Right forelimb (tissue), 1 donor: Measurements from ENCODE around the gene SLFNL1.

Source experiments
- DNase-seq: peaks from one replicate; pipeline ENCODE4 v3.0.0-alpha.2; 2018

SLFNL1 gene

DNA sequence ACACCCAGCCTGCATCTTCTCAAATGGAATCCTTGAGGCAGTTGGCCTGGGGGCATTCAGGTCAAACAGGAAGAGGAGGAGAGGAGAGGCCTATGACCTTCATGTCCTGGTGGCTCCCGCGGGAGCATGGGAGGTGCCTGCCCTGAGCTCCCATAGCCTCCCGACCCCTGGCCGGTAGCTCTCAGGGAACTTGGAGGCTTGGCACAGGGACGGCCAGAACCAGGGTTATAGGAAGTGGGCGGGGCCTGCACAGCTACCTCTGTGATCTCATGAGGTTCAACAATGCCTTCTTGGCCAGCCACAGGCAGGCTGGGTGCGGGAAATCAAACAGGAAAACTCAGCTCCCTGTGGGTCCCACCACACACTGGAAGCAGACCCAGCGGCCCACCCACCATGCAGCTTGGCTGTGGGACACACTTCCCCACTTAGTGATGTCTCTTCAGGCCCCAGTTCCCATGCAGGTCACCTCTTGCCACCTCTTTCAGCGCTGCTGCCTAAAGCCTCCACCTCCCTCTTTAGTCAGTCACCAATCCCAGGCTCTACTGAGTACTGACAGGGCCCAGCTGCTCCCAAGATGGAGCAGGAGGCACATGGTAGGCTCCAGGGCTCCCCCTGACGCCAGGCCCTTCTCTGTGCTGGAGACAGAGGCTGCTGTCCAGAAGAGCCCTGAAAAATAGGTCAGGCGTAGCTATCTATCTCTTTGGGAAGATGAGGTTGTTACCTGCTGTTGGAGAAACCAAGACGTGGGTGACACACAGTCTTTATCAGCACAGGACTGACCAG, at the start of gene SLFNL1:
SLFNL1 (minus strand) TSS at position 200 of the 783 bp plus-strand sequence. CDS start 1,065 bp downstream, outside the sequence.
- DNase-seq = no peak

DNA sequence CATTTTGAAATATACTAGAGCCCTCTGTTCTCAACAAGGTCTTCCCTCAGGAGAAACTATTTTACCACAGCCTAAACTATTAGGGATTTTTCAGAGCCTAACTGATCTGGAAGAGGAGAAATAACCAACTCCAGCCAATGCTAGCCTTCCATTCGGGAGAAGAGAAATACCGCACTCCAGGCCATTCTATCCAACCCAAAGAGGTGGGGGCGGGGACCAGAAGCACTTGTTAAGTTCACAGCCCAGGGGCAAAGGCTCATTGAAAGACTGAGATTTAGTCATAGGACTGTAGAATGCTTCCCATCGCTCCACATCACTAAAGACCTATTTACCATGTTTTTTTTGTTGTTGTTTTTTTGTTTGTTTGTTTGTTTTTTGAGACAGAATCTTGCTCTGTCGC, 35.4 kb upstream of the SLFNL1 start:
- DNase-seq = no peak

DNA sequence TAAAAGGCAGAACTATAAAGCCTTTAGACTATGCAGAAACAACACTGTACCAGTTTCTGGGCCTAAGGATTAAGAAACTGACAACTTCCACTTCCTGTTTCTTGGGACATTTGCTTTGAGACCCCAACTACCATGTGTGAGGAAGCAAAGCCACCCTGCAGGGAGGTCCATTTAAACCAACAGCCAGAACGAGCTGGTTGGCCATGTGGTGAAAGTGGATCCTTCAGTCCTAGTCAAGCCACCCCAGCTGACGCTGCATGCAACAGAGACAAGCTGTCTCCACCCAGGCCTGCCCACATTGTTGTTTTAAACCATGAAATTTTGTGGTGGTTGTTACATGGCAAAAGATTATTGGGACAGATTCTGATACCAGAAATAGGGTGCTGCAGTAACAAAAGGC, 31.8 kb upstream of the SLFNL1 start:
- DNase-seq = no peak

DNA sequence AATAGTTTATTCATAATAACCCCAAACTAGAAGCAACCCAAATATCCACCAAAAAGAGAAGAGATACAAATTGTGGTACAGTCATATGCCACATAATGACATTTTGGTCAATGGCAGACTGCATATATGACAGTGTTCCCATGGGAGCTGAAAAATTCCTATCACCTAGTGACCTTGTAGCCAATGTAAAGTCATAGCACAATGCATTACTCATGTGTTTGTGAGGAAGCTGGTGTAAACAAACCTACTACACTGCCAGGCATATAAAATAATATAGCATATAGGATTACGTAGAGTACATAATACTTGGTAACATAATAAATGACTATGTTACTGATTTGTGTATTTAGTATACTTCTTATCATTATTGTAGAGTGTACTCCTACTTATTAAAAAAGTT, 29.5 kb upstream of the SLFNL1 start:
- DNase-seq = no peak

DNA sequence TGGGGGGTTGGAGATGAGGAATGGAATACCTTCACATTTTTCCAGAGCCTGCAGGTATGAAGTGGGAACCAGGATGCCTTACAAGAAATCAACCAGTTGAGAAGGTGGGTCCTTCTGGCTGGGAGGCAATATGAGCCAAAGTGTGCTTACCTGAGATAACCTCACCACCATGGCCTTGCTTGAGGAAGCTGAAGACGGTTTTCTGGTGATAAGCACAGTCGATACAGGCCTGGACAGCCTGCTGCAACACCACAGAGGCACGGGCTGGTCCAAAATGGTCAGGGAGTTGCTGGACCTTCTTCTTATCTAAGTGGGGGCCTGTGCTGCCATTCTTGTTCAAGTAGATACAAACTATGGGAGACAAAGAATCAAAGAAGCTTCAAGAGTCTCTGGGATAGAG, 27.0 kb upstream of the SLFNL1 start:
- no peak for DNase-seq

DNA sequence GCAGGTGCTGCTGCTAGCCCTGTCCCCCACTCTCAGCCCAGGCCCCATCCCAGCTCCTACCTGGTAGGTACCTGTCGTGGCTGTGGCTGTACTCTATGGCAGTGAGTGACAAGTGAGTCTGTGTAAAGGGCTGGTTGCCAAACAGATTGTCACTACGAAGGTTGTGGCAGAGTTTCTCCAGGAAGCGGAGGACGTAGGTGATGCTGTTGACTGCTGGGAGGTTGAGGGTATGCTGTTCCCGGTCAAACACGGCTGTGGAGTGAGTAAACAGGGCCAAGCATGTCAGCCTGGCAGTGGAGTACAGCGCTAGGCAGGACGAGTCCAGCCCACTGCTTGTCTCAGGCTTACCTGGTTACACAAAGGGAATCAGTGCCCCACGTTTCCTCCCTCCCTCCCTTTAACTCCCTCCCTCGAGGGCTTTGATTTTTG, 24.8 kb upstream of the SLFNL1 start:
- no peak for DNase-seq

DNA sequence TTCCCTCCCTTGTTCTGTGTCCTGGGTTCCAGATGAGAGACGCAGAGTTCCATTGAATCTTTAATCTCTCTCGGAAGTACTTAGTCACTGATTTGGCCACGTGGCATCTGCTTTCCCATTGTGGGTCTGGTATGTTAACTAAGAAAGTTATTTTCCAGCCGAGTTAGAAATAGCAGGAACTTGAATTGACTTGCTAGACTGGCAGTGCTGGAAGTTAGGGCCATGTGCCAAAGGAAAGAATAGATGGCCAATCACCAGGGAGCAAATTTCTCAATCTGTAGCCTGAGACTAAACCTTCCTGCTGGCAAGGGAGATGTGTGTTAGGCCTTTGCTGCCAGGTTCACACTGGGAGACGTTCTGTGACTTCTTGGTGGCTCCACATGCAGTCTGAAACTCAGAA, 24.2 kb upstream of the SLFNL1 start:
- no peak for DNase-seq

DNA sequence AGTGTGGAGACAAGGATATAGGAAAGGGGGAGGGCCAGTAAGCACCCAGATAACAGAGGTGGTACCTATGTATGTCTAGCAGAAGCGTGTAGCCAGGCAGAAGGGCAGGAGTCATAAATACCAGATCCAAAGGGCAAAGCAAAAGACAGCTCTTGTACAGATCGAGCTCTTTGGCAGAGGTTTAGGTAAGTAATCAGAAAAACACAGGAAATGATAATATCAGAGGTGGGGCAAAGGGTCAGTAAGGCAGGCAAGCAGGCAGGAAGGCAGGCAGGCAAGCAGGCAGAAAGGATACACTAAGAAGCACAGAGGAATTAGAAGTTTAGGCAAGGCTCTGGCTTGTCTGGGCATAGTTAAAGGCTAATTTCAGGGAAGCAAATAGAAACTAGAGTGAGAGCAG, 22.7 kb upstream of the SLFNL1 start:
- no peak for DNase-seq

DNA sequence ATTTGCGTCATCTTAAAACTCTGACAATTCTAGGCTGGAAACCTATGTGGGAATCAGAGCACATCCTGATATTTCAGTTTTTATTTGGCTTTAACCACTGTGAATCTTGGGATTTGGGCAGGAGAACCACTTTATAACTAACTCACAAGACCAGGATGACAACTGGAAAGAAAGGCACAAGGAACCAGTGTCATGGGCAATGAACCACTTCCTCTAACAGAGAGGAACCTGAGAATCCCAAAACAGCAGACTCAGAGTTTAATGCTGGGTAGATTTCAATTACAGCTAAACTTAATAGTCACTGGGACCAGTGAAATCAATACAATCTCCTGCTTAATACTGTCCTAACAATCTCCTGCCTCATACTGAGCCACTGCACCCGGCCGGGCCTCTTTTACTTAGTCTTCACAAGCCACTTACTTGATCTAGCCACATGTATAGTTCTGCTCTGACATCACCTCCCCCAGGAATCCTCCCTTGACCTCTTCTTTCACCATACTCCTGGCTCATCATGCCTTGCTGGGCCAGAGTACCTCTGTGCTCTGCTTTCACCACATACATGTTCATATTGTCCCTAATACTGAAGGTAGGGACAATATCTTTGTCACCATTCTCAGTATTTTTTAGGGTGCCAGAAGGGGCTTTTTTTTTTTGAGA, 20.2 kb upstream of the SLFNL1 start:
- no peak for DNase-seq

DNA sequence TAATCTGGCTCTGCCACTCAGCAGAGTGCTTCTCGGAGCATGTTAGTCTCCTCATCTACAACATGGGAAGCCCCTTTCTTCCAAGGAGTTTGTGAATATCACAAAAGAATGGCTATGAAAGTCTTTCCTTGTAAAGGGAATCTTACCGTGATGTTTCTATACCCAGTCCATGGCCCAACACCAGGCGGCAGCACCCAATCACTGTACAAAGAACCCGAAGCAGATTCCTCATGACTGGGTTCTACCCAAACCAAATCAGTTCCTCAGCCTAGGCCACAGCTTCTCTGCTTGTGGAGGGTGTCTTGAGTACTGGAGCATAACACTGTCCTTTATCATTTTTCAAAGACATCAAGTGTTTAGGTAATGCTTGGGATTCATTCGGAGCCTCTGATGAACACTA, 16.6 kb upstream of the SLFNL1 start:
- DNase-seq = no peak

DNA sequence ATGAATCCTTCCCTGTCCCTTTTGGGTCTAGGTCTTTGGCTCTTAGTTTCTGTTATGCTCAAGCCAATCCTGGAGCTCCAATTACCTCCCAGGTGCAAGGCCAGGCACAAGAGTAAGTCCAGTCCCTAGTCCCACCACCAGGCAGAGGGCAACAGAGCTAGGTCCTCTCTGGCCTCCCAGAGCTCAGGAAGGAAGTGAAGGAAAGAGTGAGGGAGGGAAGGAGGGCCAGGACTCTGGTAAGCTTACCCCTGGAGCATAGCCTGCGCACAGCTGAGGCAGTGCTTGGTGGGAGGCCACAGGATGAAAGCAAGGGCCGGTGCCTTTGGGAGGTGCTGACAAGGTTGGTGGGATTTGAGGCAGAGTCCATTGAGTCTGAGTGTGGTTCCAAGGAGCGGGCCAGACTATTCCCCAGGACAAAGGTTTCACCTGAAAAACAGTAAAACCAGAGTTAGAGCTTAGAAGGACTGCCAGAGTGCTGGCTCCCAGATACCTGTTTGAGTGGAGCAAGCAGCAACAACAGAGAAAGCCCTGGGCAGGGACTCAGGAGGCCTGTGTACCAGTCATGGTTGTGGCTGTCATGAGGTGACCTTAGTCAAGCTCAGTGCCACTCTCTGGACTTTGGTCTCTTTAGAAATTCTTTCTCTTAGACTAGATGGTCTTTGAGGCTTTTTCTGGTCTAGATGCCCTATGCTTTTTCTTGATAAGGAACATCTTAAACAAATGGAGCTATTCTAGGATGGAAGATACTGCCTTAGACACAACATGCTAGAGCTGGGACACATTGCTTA, 15.8 kb upstream of the SLFNL1 start:
- DNase-seq = no peak

DNA sequence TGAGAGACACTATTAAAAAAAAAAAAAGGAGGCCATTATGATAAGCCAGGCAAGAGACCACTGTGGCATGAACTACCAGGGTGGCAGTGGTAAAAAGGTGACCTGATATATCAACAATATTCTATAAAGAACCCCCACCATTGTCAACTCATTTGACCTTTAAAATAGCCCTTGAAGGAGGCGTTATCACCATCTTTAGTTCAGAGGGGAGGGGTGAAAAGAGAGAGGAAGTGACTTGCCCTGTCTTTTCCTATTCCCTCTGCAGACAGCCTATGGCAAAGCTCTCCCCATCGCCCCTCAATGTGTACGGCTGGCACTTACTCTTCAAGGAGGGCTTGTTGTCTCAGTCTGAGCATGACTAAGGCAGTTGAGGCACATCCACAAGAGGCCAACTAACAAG, 11.7 kb upstream of the SLFNL1 start:
- DNase-seq = no peak

DNA sequence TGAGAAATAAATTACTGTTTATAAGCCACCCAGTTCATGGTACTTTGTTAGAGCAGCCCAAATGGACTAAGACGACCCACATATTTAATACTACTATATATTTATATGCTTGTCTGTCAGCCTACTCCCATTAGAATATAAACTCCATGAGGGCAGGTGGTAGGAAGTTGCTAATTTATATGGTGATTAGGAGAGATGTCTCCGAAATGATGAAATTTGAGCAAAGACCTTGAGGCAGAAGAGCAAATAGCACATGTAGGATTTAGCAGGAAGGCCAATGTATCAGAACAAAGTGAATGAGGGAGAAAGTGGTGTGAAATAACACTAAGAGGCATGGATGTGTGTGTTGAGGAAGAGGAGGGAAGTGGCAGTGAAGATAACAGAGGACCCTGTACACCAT, 10.6 kb upstream of the SLFNL1 start:
- no peak for DNase-seq

DNA sequence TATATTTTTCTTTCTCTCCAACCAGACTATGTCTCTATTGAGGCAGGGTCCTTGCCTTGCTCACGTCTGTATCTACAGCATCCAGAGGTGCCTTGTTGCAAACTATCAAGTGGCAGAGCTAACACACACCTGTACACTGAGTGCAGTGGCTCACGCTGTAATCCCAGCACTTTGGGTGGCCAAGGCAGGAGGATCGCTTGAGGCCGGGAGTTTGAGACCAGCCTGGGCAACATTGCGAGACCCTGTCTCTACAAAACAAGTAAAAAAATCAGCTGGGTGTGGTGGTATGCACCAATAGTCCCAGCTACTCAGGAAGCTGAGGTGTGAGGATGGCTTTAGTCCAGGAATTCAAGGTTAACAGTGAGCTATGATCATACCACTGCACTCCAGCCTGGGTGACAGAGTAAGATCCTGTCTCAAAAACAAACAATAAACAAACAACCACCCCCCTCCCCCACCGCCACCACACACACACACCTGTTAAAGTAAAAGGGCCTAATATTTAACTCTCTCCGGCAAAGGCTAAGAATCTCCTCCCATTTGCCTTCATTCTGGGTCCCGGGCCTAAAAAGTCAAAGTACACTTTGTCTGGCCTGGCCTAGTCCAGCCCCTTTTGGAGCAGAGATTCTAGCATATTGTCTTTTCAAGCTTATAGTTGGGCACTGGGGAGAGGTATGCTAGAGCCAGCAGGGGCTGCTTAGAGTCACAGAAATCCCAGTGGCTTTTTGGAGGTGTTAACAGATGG, 9.5 kb upstream of the SLFNL1 start:
- DNase-seq = no peak

DNA sequence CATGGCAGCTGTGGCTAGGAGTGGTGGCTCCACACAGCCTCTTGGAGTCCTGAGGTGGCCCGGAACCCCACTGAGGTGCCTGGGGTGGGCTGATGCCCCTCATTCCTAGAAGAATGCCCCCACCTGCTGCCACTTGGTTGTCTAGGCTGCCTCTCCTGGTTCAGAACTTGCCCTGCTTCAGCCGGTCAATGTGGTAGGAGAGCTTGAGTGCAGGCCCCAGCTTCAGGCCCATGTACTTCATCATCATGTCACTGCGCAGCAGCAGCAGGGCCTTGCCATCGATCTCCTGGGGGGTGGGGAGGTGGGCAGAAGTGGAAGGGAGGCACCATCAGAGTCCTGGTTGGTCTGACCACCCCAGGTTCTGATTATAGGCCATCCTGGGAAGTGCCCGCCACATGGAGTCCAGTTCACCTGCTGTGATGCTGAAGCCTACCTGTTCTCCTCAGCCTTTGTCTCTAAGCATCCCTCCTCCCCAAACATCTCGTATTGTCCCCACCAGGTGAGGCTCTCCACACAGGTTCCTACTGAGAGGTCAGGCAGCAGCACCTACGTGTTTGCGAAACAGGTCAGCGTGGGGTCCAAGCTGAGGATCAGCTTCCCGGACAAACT, 6.6 kb upstream of the SLFNL1 start:
- DNase-seq = no peak

DNA sequence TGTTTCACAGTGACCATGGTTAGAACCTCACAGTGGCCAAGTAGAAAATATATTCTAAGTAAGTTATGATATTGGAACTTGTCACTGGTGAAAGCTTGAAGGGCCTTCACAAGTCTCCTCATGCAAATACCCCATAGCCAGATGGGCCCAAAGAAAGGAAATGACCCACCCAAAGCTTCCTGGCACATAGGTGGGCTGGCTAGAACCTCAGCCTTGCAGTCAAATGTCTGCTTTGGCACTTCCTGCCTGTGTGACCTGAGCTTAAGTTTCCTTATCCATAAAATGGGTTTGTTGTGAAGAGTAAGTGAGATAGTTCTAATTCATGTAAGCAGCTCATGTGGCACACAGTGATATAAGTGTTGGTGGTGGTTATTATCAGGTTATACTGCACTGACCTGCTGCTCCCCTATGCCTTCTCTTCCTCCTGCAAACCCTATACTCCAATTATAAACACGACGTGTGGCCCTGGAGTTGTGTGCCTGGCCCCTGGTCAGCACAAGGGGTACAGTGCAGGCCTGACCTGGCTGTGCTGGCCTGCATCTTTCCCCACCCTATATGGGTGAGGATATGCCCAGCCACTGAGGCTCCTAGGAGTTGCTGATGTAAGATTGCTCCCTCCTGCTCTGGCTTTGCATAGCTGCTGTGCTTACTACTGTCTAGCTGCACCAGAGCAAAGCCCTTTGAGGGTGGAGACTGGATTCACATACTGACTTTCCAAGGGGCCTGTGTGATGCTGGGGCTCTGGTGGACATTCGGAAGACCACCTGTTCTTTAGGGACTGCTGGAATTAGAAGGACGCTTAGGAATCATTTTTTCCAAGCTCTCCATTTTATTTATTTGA, 4.7 kb upstream of the SLFNL1 start:
- no peak for DNase-seq

DNA sequence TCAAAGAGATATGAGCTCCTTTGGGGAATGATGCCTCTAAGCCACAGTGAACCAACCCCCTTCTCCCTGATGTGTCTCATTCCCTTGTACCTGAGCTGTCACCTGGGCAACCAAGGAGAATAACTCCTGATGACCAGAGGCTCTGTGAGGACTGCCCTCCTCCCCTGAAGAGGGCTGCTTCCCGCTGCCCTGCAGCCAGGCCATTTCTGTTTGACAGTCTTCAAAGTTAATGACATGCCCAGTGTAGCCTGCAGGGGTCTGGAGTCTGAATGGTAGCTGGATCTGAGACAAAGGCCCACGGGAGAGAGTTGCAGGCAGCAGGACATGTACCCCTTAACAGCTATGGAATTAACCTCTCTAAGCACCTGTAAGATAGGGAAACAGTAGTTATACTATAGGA, 3.4 kb upstream of the SLFNL1 start:
- no peak for DNase-seq

DNA sequence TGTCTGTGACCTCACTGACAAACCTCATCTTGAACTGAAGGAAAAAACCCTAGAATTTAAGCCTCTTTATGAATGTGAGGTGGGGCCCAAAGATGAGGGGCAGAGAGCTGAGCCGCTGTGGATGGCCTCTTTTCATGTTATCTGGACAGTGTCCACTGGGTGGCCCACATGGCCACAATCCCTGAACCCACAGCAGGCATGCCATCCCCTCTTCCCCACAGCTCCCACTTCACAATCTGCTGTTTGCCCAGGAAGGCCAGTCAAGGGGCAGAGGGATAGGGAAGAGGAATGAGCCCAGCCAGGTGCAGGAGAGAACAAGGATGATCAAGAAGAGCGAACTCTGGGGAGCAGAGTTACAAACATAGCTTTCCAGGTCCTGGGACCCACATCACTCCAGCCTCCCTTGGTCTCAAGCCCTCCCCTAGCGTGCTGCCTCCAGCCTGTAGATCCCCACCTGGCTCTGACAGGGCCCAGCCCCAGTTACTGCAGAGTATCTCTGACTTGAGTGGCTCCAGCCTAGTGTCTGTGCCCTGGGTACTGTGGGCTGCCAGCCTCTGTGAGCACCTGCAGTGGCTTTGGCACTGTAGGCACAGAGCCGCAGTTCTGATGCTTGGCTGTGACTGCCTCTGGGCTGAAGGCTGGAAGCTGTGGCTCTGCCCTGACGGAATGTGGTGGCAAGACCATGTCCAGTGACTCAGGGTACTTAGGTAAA, 1.9 kb upstream of the SLFNL1 start:
- DNase-seq = no peak

DNA sequence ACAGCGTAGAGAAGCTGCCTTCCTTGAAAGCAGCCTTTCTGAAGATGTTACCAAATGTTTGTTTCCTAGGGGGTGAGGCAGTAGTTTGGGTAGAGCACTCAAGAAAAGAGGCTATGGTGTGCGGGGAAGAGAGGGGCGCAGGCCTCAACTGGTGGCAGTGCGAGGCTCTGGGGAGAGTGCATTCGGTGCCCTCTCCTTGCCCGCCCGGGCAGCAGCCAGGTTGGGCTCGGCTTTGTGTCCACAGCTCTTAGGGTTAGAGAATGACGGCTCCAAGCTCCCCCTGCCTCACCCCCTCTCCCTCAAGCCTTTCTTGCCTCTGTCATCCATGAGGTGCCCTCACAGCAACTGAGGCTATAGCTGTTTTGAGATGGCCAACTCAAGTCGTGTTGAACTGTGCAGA, 899 bp upstream of the SLFNL1 start:
- DNase-seq = no peak

DNA sequence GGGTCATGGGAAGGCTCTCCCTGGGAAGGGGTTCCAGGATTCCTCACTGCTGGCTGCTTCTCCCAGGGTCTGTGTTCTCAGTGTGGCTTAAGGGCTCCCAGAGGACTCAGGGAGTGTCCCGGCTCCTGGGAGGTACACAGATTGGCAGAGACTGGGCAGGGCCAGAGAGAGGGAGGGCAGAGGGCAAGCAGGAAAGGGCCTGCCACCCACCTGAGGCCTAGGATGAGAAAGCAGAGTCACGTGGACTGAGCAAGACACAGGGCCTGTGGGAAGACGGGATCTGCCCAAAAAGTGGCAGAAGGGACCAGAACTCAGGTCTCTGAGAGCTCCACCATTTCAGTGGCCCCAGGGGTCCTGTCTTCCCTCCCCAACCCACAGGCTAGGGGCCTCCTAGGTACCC, 871 bp downstream of the SLFNL1 start:
- no peak for DNase-seq

DNA sequence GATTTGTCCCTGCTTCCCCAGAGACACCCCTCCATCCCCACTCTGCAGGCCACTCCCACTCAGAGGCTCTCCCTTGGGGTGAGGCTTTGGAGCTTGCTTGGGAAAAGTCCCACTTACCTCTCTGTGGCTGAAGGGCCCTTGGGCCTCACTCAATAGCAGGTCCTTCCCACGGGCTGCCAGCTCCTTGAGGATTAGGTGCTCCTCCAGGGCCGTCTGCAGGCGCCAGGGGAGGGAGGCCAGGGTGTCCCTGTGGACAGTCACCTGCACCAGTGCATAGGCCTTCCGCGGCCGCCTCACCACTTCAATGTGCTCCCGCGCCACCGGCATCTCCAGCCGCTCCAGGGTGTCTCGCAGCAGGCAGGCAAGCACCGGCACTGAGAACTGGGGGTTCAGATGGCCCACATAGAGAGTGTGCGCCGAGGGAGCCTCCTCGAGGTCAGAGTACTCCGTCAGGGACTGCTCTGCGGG, 1.4 kb downstream of the SLFNL1 start:
- no peak for DNase-seq
